Loucy (cell line): ENCODE data around the gene GTSF1L.

Source experiments
- EZH2phosphoT487 ChIP-seq: fragments of 200-600 bp; IDR thresholded peaks from 2 replicates; pipeline ENCODE4 v1.6.1; 2018; ENCODE audit warnings: antibody characterized with exemption, mild to moderate bottlenecking, moderate library complexity, borderline replicate concordance
- TF ChIP-seq, protein P1 (sequence below): fragments of 200-600 bp; sonication (generic); conservative IDR thresholded peaks from 2 replicates; pipeline ENCODE4 v1.5.1; 2014; ENCODE audit warnings: mild to moderate bottlenecking, antibody characterized with exemption, low read length

DNA sequence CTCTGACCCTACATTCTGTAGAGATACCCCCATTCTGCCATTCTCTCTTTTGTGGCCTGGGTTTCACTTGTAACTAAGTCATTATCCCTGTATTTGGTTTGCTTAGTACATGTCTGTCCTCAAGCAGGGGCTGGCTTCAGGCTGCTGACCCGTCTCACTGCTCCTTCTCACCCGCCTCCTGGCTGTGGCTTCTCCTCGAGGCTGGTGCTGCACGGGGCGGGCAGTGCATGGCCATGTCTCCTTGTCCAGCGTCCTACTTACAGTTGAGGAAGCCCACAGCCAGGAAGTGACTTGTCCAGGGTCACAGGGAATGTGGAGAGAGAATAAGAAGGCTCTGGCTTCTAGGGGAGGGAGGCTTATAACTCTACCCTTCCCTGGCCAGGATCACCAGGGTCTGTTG, 11.3 kb downstream of the GTSF1L start:
- TF ChIP-seq, protein P1, sequence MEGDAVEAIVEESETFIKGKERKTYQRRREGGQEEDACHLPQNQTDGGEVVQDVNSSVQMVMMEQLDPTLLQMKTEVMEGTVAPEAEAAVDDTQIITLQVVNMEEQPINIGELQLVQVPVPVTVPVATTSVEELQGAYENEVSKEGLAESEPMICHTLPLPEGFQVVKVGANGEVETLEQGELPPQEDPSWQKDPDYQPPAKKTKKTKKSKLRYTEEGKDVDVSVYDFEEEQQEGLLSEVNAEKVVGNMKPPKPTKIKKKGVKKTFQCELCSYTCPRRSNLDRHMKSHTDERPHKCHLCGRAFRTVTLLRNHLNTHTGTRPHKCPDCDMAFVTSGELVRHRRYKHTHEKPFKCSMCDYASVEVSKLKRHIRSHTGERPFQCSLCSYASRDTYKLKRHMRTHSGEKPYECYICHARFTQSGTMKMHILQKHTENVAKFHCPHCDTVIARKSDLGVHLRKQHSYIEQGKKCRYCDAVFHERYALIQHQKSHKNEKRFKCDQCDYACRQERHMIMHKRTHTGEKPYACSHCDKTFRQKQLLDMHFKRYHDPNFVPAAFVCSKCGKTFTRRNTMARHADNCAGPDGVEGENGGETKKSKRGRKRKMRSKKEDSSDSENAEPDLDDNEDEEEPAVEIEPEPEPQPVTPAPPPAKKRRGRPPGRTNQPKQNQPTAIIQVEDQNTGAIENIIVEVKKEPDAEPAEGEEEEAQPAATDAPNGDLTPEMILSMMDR, result no peak
- no peak for TF ChIP-seq EZH2phosphoT487
